DMS153 (cell line): ENCODE measurements around the gene NBPF1.
"Not testable (repeated sequence)": the region's sequence is repeated elsewhere in the genome, so short reads cannot be mapped to it uniquely, and the experiment has no call there.

Source experiments
- DNase-seq: peaks from one replicate; lab custom pipeline; 2025; lab: John Stamatoyannopoulos, UW

NBPF1 gene

GRCh38 chr1:16605532-16606505, 7.5 kb downstream of the NBPF1 start:
- no peak for DNase-seq

DNA sequence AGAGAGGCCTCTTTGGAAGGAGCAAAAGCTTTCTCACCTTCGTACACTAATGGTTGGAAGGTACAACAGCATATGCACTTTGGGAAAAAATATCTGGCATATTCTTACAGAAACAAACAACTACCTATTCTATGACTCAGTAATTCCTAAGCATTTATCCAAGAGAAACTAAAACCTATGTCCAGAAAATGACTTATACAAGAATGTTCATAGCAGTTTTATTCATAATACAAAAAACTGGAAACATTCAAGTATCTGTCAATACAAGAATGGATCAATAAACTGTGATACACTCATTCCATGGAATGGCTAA, 8.2 kb downstream of the NBPF1 start:
- DNase-seq: no peak

DNA sequence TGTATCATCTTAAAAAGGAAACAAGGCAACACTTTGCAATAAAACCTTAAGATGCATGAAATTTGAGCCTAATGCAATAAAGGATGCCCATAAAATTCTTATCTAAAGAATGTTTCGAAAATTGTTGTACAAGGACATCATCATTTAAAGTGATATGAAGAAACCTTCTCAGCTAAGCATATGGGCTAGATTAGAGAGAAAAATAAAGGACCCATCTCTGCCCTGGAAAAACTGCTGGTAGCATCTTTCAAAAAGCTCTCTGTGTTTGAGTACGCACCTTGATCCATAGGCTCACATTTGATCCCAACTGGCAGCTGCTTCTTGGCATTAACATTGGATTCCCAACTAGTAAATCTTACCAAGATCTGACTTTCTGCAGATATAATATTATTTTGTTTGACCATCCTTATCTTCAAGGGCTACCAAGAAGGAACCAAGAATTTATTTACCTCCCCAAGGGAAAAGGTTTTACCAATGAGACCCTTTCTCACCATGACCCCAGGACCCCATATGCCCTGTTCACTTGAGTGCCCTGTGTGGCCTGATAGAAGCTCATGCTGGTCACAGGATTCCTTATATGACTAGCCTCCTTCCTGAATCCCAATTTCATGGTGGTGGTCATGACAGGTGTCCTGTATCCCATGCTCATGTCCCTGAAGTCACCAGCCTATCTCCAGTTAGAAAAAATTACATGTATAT, 8.7 kb downstream of the NBPF1 start:
- DNase-seq: not testable (repeated sequence)

- DNase-seq: not testable (repeated sequence)
Observed at GRCh38 chr1:16603623-16604022, 9.7 kb downstream of the NBPF1 start.

DNA sequence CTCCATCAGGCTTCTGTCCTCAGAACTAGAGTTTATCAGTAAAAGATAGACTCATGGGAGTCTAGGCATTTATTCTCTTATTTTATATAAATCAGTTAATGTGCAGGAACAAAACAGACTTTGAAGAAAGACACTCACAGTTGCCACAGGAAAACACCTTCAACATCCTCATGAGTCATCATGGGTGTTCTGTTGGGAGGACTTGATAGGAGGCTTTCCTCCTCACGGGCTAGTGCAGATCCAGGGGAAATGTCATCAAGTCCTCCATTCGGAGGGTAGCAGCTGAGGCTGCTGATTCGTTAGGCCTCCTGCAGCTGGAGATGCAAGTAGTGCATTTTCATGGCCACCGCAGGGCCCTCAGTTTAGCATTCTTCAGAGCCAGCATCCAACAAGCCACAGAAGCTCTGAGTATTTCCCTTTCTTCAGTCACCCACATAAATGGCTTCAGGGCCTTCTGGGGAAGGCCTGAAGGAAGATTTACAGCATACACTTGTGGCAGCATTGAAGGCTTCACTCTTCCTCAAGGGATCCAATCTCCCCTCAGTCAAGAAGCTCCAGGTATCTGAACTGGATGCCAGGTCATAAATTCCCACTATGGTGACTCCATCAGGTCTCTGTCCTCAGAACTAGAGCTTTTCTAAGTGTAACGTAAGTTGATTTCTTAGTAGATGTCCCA, 10.9 kb downstream of the NBPF1 start:
- not testable (repeated sequence) for DNase-seq

DNA sequence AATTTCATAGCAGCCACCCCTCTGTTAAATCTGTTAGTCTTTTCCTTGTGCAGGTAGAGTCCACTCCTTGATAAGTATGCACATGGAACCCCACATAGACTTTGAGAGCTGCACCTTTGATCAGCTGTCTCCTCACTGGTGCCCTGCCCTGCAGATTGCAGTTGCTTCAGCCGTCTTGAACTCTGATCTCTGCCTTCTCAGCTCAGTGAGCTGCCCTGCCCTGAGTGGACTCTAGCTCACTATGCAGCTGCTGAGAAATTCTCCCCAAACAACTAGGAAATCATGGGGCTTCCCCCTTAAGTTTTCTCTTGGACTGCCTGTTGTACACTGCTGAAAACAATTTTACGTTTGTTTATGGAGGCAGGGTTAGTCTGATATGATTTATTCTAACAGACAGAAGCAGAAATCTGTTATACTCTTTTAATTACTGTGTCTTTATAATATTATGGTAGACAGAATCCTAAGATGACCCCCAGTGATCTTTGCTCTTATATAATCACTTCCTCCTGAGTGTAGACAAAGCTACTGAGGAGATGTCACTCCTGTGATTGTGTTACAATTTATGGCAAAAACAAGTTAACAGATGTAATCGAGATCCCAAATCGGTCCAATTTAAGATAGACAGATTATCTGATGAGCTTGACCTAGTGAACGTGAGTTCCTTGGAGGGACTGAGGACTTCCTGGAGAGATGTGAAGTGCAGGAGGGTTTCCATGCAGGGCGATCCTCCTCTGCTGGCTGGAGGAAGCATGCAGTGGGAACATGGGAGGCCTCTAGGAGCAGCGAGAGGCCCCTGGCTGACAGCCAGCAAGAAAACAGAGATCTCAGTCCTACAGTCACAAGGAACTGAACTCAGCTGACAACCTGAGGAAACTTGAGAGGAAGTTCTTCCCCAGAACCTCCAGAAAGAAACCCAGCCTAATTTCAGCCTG, 12.2 kb downstream of the NBPF1 start:
- DNase-seq: not testable (repeated sequence)

DNA sequence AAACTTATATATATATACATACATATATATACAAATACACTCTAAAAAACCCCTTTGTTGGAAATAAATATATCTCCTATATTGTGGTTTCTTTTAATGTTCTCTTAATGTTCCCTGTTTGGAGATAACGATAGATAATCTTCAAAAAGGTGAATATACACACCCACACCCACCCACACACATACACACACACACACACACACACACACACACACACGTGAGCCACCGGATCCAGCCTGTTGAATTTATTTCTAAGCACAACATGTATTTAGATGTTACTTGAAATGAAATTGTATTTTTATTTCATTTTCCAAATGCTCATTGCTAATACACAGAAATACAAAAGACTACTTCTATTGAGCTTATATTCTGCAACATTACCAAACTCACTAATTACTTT, 14.0 kb downstream of the NBPF1 start:
- not testable (repeated sequence) for DNase-seq

GRCh38 chr1:16595216-16595615, 18.1 kb downstream of the NBPF1 start:
- DNase-seq: not testable (repeated sequence)

GRCh38 chr1:16591845-16592244, 21.5 kb downstream of the NBPF1 start:
- not testable (repeated sequence) for DNase-seq

DNA sequence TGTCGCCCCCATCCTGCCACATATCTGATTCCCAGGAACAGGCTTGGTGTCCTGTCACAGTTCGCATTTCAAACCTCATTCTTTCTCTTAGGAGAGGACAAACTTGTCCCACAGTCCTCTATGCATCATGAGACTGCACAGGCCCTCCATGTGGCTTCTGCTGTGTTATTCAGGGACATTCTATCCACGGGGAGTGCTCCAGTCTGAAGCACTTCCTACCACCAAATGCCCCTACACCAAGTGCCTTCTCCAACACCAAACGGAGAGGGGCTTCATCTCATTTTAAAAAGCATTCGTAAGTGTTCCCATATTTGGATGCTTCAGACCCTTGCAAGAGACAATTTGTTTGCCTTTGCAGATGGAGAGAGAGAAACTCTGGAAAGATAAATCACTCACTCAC, 25.3 kb downstream of the NBPF1 start:
- not testable (repeated sequence) for DNase-seq

- not testable (repeated sequence) for DNase-seq
Observed at GRCh38 chr1:16587639-16588038, 25.7 kb downstream of the NBPF1 start.

GRCh38 chr1:16565324-16565723, 48.0 kb downstream of the NBPF1 start:
- DNase-seq: not testable (repeated sequence)

DNA sequence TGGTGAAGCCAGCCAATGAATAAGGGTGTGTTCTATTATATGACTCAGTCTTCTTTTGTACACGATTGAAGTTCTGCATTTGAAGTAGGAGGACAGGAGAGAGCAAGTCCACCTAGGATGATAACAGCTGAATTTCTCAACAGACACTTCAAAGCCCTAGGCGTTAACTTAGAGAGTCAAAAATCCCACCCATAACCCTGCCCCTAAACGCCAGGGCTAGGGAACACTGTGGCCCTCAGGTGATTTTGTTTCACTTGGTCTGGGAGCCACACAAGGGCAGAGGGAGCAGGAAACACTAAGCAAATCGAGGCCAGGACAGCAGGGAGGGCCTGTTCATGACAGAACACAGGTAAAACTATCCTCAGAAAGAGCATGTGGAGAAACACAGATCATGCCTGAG, 52.3 kb downstream of the NBPF1 start:
- not testable (repeated sequence) for DNase-seq

- DNase-seq: not testable (repeated sequence)
Observed at GRCh38 chr1:16560498-16560897, 52.9 kb downstream of the NBPF1 start.

- DNase-seq: not testable (repeated sequence)
Observed at GRCh38 chr1:16559688-16560087, 53.7 kb downstream of the NBPF1 start.

- not testable (repeated sequence) for DNase-seq
Observed at GRCh38 chr1:16557034-16557433, 56.3 kb downstream of the NBPF1 start.

DNA sequence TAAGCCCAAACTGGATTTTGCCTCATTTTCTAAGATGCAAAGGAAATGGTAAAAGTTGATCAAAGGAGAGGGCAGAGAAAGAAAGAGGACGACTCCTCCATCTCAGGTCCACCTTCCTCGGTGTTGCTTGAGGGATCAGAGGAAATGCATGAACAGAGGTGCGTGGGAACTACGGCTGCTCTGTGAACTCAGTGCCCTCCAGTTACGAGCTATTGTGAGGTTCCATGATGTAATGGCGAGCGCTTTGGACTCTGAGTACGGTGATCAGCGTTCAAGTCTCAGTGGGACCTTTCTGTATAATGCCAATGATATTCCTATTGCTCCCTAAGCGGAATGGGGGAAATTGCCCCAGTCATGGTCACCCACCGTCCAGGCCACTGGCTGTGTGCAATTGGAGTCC, 60.1 kb downstream of the NBPF1 start:
- not testable (repeated sequence) for DNase-seq

DNA sequence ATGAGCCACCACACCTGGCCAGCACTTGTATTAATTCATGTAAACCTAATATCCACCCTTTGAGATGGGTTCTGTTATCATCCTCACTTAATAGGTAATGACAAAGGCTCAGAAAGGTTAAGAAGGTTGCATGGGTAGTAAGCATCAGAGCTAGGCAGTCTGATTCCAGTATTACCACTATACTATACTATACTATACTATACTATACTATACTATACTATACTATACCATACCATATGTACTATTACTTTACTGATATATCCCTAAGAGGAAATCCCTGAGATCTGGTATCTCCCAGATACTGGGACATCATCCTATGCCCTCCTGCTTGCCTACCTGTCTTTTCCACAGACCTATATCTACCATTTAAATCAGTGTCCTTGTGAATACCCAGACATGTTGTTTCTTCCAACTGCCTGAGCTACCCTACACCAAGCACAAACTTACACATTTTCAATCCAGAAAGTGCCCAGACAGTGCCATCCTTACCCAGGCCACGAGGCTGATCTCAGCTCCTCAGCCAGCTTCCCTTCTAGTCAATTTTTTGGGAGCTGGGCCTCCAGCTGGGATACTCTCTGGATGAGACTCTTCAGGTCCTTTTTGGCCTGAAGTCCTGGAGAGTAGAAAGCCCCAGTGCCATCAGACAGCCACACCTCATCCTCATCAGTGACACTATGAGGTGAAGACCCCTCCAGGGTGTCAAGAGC, 63.0 kb downstream of the NBPF1 start:
- DNase-seq: not testable (repeated sequence)

DNA sequence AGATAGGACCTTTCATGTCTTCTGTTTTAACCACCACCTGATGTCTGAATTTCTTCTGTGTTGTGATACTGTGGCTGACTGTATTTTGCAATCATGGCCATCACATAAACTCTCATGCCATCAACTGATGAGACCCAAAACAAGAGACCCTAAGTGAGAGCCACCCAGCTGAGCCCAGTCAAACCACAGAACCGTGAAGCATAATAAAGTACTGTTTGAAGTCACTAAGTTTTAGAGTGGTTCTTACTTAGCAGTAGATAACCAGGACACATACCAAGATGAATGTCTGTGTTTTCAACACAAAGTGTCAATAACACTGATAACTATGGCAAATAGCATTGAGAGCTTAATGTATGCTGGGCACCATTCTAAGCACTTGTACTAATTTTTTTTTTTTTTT, 63.8 kb downstream of the NBPF1 start:
- DNase-seq: not testable (repeated sequence)

DNA sequence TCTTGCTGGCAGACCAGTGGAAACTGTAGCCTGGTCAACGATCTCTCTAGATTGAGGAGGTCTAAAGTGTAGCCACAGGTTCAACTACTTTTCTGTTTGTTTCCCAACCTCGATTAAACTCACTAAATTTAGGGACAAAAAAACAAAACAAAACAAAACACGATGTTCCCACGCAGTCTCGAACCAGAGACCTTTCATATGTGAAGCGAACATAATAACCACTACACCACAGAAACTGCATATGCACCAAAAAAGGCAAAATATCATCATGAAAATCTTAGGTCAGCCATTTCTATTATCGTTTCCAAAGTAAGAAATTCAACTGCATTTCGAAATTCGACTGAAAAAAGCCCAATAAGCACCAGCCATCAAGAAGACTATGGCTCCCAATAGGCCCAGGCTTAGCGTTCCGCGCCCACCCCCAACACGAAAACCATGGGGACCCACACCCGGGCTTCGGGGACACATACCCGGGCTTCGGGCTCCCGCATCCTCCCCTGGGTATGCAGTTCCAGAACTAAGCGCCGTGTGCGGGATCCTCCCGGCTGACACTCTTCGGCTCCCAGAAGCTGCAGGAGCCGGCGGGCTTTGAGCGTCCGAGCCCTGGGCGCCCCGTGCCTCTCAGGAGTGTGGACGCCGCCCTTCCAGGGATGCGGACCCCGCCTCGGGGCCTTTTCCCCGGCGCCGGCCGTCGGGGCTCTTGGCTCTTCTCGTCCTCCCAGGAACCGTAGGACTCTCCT, 65.7 kb downstream of the NBPF1 start:
- not testable (repeated sequence) for DNase-seq
